ENCODE results near the gene NUB1.

GRCh38 chr7:151351967-151352366 is 10.4 kb downstream of the NUB1 start:
- no peak for TF ChIP-seq CTCF (IDR thresholded peaks at IDR 0.05)
- no peak for TF ChIP-seq POLR2AphosphoS5 (IDR thresholded peaks at IDR 0.05)
- no peak for TF ChIP-seq EP300 (IDR thresholded peaks at IDR 0.05)
- TF ChIP-seq POLR2A (IDR thresholded peaks at IDR 0.05), result no peak
